HK-2 (cell line): ENCODE data around the gene GPR78.
"Not testable (repeated sequence)": the region's sequence is repeated elsewhere in the genome, so short reads cannot be mapped to it uniquely, and the experiment has no call there.

Experiments
- DNase-seq: peaks from one replicate; pipeline ENCODE4 v3.0.0-alpha.2; 2018; ENCODE audit not compliant: unreplicated experiment

GPR78 gene

GRCh38 chr4:8615921-8616787, 36.0 kb downstream of the GPR78 start:
- DNase-seq, result no peak

GRCh38 chr4:8616831-8617230, 36.6 kb downstream of the GPR78 start:
- no peak for DNase-seq

- DNase-seq, result no peak
Observed at GRCh38 chr4:8617486-8618040, 37.4 kb downstream of the GPR78 start.

GRCh38 chr4:8618421-8618820, 38.2 kb downstream of the GPR78 start:
- DNase-seq, result no peak

- DNase-seq, result no peak
Observed at GRCh38 chr4:8618961-8619720, 38.9 kb downstream of the GPR78 start.

GRCh38 chr4:8621135-8621534, 40.9 kb downstream of the GPR78 start:
- not testable (repeated sequence) for DNase-seq

GRCh38 chr4:8624601-8625272, 44.5 kb downstream of the GPR78 start:
- DNase-seq, result not testable (repeated sequence)

DNA sequence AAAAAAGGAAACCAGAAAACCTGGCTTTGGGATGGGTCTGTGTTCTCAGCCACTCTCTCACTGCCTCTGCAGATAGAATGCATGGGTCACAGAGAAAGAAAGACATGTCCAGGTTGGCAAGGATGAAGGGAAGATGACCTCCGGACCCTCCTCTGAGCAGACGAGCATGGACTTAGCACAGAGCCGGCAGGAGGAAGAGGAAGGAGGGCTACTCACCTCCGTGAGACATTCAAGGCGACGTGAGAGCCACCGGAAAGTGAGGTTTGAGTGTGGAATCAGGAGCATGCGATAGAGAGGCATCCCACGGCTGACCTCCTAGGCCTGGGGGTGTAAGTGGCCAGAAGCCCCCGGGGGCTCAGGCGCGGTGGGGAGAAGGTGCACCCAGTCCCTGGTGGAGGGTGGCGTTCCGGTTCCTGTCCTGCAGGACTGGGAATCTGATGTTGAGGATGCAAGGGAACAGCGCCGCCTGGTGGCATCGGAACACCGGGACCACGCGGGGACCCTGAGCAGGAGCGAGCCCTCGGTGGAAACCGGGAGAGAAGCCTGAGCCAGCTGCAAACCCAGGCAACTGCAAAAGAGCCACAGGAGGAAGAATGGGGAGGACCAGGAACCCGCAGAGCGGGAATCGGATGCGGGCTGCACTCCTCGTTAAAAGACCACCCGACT, 50.2 kb downstream of the GPR78 start:
- not testable (repeated sequence) for DNase-seq

- not testable (repeated sequence) for DNase-seq
Observed at GRCh38 chr4:8631896-8632295, 51.7 kb downstream of the GPR78 start.

DNA sequence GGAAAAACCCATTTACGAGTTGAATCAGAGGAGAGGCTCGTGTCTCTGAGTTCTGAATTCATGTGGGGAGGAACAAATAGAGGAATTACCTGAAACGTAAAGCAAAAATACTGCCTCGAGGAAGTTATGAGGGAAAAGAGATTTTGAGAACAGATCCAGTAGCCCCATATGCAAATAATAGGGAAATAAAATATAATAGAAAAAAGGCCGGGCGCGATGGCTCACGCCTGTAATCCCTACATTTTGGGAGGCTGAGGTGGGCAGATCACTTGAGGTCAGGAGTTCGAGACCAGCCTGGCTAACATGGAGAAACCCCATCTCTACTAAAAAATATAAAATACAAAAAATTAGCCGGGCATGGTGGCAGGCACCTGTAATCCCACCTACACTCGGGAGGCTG, 54.6 kb downstream of the GPR78 start:
- DNase-seq, result not testable (repeated sequence)

- not testable (repeated sequence) for DNase-seq
Observed at GRCh38 chr4:8635897-8636554, 55.8 kb downstream of the GPR78 start.
